SU-DHL-6 (cell line): ENCODE data around the gene MT1X.
"Not testable (repeated sequence)": the region's sequence is repeated elsewhere in the genome, so short reads cannot be mapped to it uniquely, and the experiment has no call there.

Source experiments
- H2AFZ ChIP-seq: fragments of 200-600 bp; sonication (generic); 2 replicates; pipeline ENCODE4 v1.6.1; 2014; ENCODE audit warnings: low read depth, mild to moderate bottlenecking, moderate library complexity, mixed read lengths, antibody characterized with exemption, low read length; ENCODE audit not compliant: severe bottlenecking
- H3F3A ChIP-seq: fragments of 200-600 bp; shearing (Covaris generic); 2 replicates; pipeline ENCODE4 v1.6.0; 2016; ENCODE audit warnings: antibody characterized with exemption, mild to moderate bottlenecking; ENCODE audit not compliant: insufficient read depth
- H3K27ac ChIP-seq: fragments of 200-600 bp; sonication (generic); 2 replicates; pipeline ENCODE4 v1.5.1; 2016; ENCODE audit warnings: low read depth, mild to moderate bottlenecking, low read length, moderate library complexity, mixed read lengths
- H3K27me3 ChIP-seq: fragments of 200-600 bp; sonication (generic), shearing (Covaris generic); 2 replicates; pipeline ENCODE4 v1.6.0; 2014; ENCODE audit warnings: mild to moderate bottlenecking, low read length
- H3K36me3 ChIP-seq: fragments of 200-600 bp; sonication (generic); 2 replicates; pipeline ENCODE4 v1.6.1; 2014; ENCODE audit warnings: mild to moderate bottlenecking, low read length, mixed read lengths
- H3K4me2 ChIP-seq: fragments of 300-600, 200-600 bp; shearing (Covaris generic), sonication (generic); 2 replicates; pipeline ENCODE4 v1.6.0; 2014; ENCODE audit warnings: low read length, low read depth, mild to moderate bottlenecking; ENCODE audit not compliant: poor library complexity, severe bottlenecking
- H3K4me3 ChIP-seq: fragments of 200-600 bp; sonication (generic); 2 replicates; pipeline ENCODE4 v1.5.1; 2014; ENCODE audit warnings: antibody characterized with exemption, low read length, mild to moderate bottlenecking, mixed read lengths; ENCODE audit not compliant: insufficient read depth, poor library complexity, severe bottlenecking
- H3K79me2 ChIP-seq: fragments of 200-600 bp; sonication (generic); 2 replicates; pipeline ENCODE4 v1.6.1; 2014; ENCODE audit warnings: mild to moderate bottlenecking, low read length, moderate library complexity; ENCODE audit not compliant: insufficient read depth
- H3K9ac ChIP-seq: fragments of 200-600 bp; sonication (generic); 2 replicates; pipeline ENCODE4 v1.7.0; 2014; ENCODE audit warnings: mild to moderate bottlenecking, low read length
- H3K9me2 ChIP-seq: fragments of 200-600 bp; sonication (generic); replicated peaks from 2 replicates; pipeline ENCODE4 v1.6.1; 2014; ENCODE audit warnings: low read length; ENCODE audit not compliant: insufficient read depth
- H3K9me3 ChIP-seq: fragments of 200-600 bp; sonication (generic); 2 replicates; pipeline ENCODE4 v1.6.1; 2014; ENCODE audit warnings: low read length, mixed read lengths; ENCODE audit not compliant: insufficient read depth
- H4K20me1 ChIP-seq: fragments of 200-600 bp; sonication (generic); 2 replicates; pipeline ENCODE4 v1.6.1; 2014; ENCODE audit warnings: low read depth, mild to moderate bottlenecking, antibody characterized with exemption, low read length, moderate library complexity, mixed read lengths
- EZH2phosphoT487 ChIP-seq: fragments of 200-600 bp; sonication (generic), shearing (Covaris generic); conservative IDR thresholded peaks from 2 replicates; pipeline ENCODE4 v1.6.1; 2018; ENCODE audit warnings: mild to moderate bottlenecking, antibody characterized with exemption, low read length, moderate library complexity, mixed read lengths
- TF ChIP-seq, protein P1 (sequence below): fragments of 200-600 bp; sonication (generic); IDR thresholded peaks from one replicate; pipeline ENCODE4 v1.5.1; 2017; ENCODE audit warnings: antibody characterized with exemption, mild to moderate bottlenecking, low read length, moderate library complexity; ENCODE audit not compliant: insufficient read depth, poor library complexity, severe bottlenecking

MT1X gene

DNA sequence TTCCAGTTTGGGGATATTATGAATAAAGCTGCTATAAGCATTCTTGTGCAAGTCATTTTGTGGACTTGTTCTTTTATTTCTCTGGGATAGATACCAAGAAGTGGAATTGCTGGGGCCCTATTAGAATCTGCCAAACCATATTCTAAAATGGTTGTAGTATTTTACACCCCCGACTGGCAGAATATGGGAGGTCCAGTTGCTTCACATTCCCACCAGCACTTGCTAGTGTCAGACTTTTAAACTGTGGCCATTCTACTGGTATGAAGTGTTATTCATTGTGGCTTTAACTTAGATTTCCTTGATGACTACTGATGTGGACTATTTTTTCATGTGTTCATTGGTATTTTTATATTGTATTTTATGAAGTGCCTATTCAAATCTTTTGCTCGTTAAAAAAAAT lies 29.6 kb downstream of the MT1X start:
- Histone ChIP-seq H4K20me1 (no peaks in the 10 kb centered on the region), H3K4me3 (no peak overlapping the region), H3K9me3 (no peaks in the 10 kb centered on the region), H3K79me2 (no peaks in the 10 kb centered on the region), H3K36me3 (no peaks in the 10 kb centered on the region), H3K9ac (no peak overlapping the region), H2AFZ (no peak overlapping the region), H3K9me2 (no peaks in the 10 kb centered on the region), H3K27ac (no peak overlapping the region), H3F3A (no peaks in the 10 kb centered on the region), H3K4me2 (no peak overlapping the region), H3K27me3 (no peaks in the 10 kb centered on the region)
- TF ChIP-seq, protein P1, sequence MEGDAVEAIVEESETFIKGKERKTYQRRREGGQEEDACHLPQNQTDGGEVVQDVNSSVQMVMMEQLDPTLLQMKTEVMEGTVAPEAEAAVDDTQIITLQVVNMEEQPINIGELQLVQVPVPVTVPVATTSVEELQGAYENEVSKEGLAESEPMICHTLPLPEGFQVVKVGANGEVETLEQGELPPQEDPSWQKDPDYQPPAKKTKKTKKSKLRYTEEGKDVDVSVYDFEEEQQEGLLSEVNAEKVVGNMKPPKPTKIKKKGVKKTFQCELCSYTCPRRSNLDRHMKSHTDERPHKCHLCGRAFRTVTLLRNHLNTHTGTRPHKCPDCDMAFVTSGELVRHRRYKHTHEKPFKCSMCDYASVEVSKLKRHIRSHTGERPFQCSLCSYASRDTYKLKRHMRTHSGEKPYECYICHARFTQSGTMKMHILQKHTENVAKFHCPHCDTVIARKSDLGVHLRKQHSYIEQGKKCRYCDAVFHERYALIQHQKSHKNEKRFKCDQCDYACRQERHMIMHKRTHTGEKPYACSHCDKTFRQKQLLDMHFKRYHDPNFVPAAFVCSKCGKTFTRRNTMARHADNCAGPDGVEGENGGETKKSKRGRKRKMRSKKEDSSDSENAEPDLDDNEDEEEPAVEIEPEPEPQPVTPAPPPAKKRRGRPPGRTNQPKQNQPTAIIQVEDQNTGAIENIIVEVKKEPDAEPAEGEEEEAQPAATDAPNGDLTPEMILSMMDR: no peak
- TF ChIP-seq EZH2phosphoT487: no peak

DNA sequence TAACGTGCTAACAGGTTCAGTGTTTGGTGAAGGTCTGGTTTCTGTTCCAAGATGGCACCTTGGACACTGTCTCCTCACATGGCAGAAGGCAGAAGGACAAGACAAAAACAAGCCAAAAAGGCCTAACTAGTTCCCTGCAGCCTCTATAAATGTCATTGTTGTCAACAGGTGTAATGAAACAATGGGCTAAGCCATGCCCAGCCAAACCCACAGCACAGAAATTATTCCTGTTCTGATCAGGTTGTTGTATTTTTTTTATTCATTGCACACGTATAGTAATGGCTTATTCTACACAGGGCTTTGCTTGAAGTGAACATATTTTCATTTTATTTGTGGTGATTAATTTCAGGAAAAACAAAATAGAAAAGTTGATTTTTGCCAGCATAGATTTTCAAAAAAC lies 31.5 kb downstream of the MT1X start:
- TF ChIP-seq, protein P1: no peak
- TF ChIP-seq EZH2phosphoT487: no peak

DNA sequence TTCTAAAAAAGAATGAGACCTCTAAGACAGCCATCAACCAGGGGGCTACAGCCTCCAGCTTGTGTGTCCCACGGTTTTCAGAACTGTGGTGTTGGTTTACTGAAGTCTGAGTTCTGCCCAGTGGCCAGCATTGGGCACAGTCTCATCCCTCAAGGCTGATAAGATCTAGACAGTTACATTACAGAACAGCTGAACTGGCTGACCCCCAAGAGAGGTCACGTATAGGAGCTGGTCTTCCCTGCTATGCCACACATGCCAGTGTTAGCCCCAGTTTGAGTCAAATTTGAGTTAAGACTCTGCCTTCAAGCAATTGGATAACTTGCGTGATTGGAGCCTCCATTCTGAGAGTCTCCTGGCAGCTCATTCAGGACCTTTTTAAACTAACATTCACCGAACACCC lies 32.9 kb downstream of the MT1X start:
- no peaks in the 10 kb centered on the region for H3K27me3 ChIP-seq
- H3K36me3 ChIP-seq: no peaks in the 10 kb centered on the region
- no peaks in the 10 kb centered on the region for H3K9me2 ChIP-seq
- no peak overlapping the region for H3K9ac ChIP-seq
- no peaks in the 10 kb centered on the region for H3K9me3 ChIP-seq
- no peaks in the 10 kb centered on the region for H4K20me1 ChIP-seq
- no peaks in the 10 kb centered on the region for H3F3A ChIP-seq
- no peak overlapping the region for H2AFZ ChIP-seq
- no peak for TF ChIP-seq EZH2phosphoT487
- TF ChIP-seq, protein P1: no peak
- H3K79me2 ChIP-seq: no peaks in the 10 kb centered on the region
- H3K4me2 ChIP-seq: no peak overlapping the region
- no peak overlapping the region for H3K27ac ChIP-seq
- H3K4me3 ChIP-seq: no peak overlapping the region

More for the DNA sequence above, 31.5 kb downstream of the MT1X start:
- Histone ChIP-seq H3K79me2 (no peaks in the 10 kb centered on the region), H4K20me1 (no peaks in the 10 kb centered on the region), H3K4me3 (no peak overlapping the region), H3K9me3 (no peaks in the 10 kb centered on the region), H3F3A (no peaks in the 10 kb centered on the region), H3K9me2 (no peaks in the 10 kb centered on the region), H3K27me3 (no peaks in the 10 kb centered on the region), H3K27ac (no peak overlapping the region), H3K4me2 (no peak overlapping the region), H2AFZ (no peak overlapping the region), H3K36me3 (no peaks in the 10 kb centered on the region), H3K9ac (no peak overlapping the region)

DNA sequence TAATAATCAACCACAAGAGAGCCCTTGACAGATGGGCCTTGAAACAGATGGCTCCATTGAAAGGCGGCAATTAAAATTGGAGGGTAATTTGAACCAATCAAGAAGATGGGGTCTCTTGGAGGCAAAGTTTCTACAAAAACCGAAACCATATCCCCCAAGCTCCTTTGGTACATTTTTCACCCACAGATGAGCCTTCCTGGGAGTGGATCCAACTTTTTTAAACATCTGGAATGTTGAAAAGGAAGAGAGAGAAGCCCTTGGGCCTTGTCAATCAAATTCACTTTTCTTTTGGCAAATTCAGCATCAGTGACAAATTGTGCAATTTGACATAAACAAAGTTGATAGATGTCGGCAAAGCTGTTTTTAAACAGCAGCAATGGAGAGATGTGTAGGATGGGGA lies 34.5 kb downstream of the MT1X start:
- Histone ChIP-seq H3K79me2 (no peaks in the 10 kb centered on the region), H3F3A (no peaks in the 10 kb centered on the region), H3K4me2 (no peak overlapping the region), H3K9me3 (no peaks in the 10 kb centered on the region), H3K9me2 (no peaks in the 10 kb centered on the region), H3K4me3 (no peak overlapping the region), H3K27ac (no peak overlapping the region), H3K9ac (no peak overlapping the region), H3K27me3 (no peaks in the 10 kb centered on the region), H3K36me3 (no peaks in the 10 kb centered on the region), H4K20me1 (no peaks in the 10 kb centered on the region), H2AFZ (no peak overlapping the region)
- TF ChIP-seq EZH2phosphoT487: no peak
- TF ChIP-seq, protein P1: no peak

DNA sequence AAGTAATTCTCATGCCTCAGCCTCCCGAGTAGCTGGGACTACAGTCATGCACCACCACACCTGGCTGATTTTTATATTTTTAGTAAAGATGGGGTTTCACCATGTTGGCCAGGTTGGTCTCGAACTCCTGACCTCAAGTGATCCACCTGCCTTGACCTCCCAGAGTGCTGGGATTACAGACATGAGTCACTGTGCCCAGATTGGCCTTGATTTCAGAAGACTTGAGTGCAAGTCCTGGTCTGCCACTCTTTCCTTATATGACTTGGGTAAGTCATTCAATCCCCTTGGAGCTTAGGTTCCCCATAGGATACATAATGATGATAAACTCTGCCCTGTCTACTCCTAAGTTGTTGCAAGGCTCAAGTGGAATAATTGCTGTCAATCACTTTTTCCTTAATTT lies 35.3 kb downstream of the MT1X start:
- not testable (repeated sequence) for H3K4me3 ChIP-seq, H3K9ac ChIP-seq, H3K4me2 ChIP-seq, H3K36me3 ChIP-seq, H3K9me2 ChIP-seq, H3K27ac ChIP-seq, H3K79me2 ChIP-seq, H2AFZ ChIP-seq, H3K9me3 ChIP-seq, H4K20me1 ChIP-seq, H3K27me3 ChIP-seq, H3F3A ChIP-seq
